ENCODE measurements around the gene SLC5A9.

DNA sequence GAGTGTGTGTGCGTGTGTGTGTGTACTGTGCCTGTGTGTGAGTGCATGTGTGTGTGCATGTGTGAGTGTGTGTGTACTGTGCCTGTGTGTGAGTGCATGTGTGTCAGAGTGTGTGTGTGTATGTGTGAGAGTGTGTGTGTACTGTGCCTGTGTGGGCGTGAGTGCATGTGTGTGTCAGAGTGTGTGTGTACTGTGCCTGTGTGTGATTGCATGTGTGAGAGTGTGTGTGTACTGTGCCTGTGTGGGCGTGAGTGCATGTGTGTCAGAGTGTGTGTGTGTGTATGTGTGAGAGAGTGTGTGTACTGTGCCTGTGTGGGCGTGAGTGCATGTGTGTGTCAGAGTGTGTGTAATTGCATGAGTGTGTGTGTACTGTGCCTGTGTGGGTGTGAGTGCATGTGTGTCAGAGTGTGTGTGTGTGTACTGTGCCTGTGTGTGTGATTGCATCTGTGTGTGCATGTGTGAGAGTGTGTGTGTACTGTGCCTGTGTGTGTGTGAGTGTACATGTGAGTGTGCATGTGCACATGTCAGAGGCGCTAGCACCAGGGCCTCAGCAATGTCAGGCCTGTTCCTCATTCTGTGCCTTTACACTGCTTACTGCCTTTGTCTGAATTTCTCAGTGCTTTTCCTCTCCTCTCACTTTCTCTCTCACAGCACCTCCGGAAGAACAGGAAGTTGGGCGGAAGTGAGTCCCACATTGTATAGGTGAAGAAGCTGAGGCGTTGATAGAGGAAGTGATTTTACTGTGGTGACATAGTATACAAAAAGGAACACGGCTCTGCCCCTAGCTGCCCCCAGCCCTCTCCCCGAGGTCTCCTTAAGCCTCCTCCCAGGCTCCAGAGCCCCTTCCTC is 4.9 kb downstream of the SLC5A9 start:
- TF ChIP-seq POLR2A (IDR thresholded peaks at IDR 0.05; ENCODE audit: low read depth, low read length) (no peak), POLR2AphosphoS5 (IDR thresholded peaks at IDR 0.05; ENCODE audit: low read depth, low read length) (no peak), TAF1 (IDR thresholded peaks at IDR 0.05; ENCODE audit: borderline replicate concordance, low read depth, low read length) (no peak)
